A549 treated with dexamethasone at 1 μM for 4 hours (cell line): Measurements from ENCODE around the gene TSSK1B. TPM values are rescaled to one million over a fixed set of nuclear protein-coding genes. Genes with fewer than 3 reads are reported as not detected.

Experiments used
- total RNA-seq: library from RNA; stranded (reverse); fragments of 200-300 nt; extraction: Qiagen RNA extraction; gene quantifications from 5 replicates; pipeline ENCODE4 v1.2.3, GENCODE V29; 2022

Gene TSSK1B
- total RNA-seq, result not detected in 5 replicates

GRCh38 chr5:113434889-113435288 is at the start of gene TSSK1B:
TSS of gene TSSK1B (minus strand) at chr5:113434989. CDS start at chr5:113434839, 150 bp downstream.

Other genes starting within 250 kb of the TSSK1B start
- gene MCC, start 53.5 kb upstream of the TSSK1B start, total RNA-seq, result 0.12 to 0.38 TPM (median 0.26 TPM) in 5 replicates
- gene YTHDC2, start 78.7 kb upstream of the TSSK1B start, total RNA-seq, result 5.8 to 8.9 TPM (median 7.6 TPM) in 5 replicates